Kidney glomerular epithelial cell (primary cell): ENCODE measurements around the gene PVALB.
A peak's percentile ranks its signal among the peaks of the same experiment; 100 is the strongest.

Experiments
- DNase-seq: peaks from one replicate; lab custom pipeline; 2025; lab: John Stamatoyannopoulos, UW

The PVALB gene

GRCh38 chr22:36811094-36811800 lies 5.6 kb downstream of the PVALB start:
- DNase-seq = no peak

GRCh38 chr22:36809351-36809750 lies 7.5 kb downstream of the PVALB start:
- DNase-seq = no peak

- no peak for DNase-seq
These were observed 8.0 kb downstream of the PVALB start for GRCh38 chr22:36808721-36809344.

GRCh38 chr22:36807627-36808026 lies 9.2 kb downstream of the PVALB start:
- no peak for DNase-seq

- DNase-seq = no peak
These were observed 10.0 kb downstream of the PVALB start for GRCh38 chr22:36806835-36807234.

- DNase-seq = no peak
These were observed 13.5 kb downstream of the PVALB start for GRCh38 chr22:36803358-36803757.

- DNase-seq = no peak
These were observed 18.2 kb downstream of the PVALB start for GRCh38 chr22:36798674-36799066.

- no peak for DNase-seq
These were observed 18.7 kb downstream of the PVALB start for GRCh38 chr22:36797911-36798673.

GRCh38 chr22:36797374-36797773 lies 19.5 kb downstream of the PVALB start:
- no peak for DNase-seq

GRCh38 chr22:36796552-36797175 lies 20.2 kb downstream of the PVALB start:
- no peak for DNase-seq

GRCh38 chr22:36795633-36796032 lies 21.2 kb downstream of the PVALB start:
- DNase-seq = no peak

GRCh38 chr22:36790648-36791047 lies 26.2 kb downstream of the PVALB start:
- no peak for DNase-seq

- no peak for DNase-seq
These were observed 29.4 kb downstream of the PVALB start for GRCh38 chr22:36787204-36787988.

- DNase-seq = no peak
These were observed 33.1 kb downstream of the PVALB start for GRCh38 chr22:36783743-36784142.

GRCh38 chr22:36781656-36782627 lies 34.9 kb downstream of the PVALB start:
- peak; percentile 78 for DNase-seq

- DNase-seq = no peak
These were observed 38.8 kb downstream of the PVALB start for GRCh38 chr22:36778020-36778419.

GRCh38 chr22:36776722-36777121 lies 40.1 kb downstream of the PVALB start:
- no peak for DNase-seq

- peak; percentile 100 for DNase-seq
These were observed 40.7 kb downstream of the PVALB start, which contains the start of gene IFT27 for GRCh38 chr22:36775964-36776669. Gene IFT27 (minus strand): TSS chr22:36776119. CDS start chr22:36775707, 412 bp downstream.

- no peak for DNase-seq
These were observed 41.3 kb downstream of the PVALB start for GRCh38 chr22:36775586-36775963.

GRCh38 chr22:36773935-36774334 lies 42.9 kb downstream of the PVALB start:
- peak; percentile 36 for DNase-seq
